Stimulated activated CD8-positive, alpha-beta memory T cell treated with anti-CD3 and anti-CD28 coated beads, Interleukin-7, amount 100 ng/mL, for 1 hour (primary cell): ENCODE measurements around the gene ECHDC3.
A peak's percentile ranks its signal among the peaks of the same experiment; 100 is the strongest.

ENCODE experiments used
- DNase-seq, 2 donors: peaks; one replicate each; pipeline ENCODE4 v3.0.0-alpha.2; 2020; ENCODE audit warnings: low read depth in 2 of 2

The ECHDC3 gene

DNA sequence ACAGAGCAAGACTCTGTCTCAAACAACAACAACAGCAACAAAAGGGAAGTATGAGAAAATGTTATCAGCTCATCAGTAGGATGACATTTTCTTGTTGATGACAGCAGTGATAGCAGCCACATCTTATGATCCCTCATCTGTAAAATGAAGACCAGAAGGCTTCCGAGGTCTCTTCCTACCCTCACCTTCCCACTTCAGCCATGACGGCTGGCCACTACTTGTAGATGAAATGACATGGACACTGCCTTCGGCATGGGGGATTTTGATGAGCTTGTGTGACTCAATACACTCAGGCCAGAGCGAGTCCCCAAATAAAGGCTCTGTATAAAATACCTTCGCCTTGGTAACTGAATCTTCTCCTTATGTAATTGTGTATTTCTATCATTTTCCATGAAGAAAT, 6.7 kb downstream of the ECHDC3 start:
- no peak for DNase-seq

- no peak for DNase-seq
These were observed 8.2 kb downstream of the ECHDC3 start for GRCh38 chr10:11750420-11750819.

DNA sequence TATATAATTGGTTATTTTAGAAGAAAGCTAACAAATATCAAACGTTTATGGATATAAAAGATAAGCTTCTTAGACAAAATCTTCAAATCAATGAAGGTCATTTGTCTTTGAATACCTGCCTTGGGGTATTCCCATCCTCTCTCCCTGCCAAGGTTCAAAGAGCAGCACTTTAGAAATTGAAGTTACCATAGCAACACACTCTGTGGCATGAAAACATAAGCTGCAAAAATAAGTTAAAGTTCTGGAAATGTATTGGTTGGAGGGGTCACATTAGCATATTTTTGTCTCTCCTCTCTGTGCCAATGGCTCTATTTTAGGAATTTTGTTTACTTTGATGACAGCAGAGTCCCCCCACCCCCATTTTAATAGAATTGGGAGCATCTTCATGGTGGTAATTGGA, 12.0 kb downstream of the ECHDC3 start:
- no peak for DNase-seq

GRCh38 chr10:11754620-11755019, 12.4 kb downstream of the ECHDC3 start:
- no peak for DNase-seq

DNA sequence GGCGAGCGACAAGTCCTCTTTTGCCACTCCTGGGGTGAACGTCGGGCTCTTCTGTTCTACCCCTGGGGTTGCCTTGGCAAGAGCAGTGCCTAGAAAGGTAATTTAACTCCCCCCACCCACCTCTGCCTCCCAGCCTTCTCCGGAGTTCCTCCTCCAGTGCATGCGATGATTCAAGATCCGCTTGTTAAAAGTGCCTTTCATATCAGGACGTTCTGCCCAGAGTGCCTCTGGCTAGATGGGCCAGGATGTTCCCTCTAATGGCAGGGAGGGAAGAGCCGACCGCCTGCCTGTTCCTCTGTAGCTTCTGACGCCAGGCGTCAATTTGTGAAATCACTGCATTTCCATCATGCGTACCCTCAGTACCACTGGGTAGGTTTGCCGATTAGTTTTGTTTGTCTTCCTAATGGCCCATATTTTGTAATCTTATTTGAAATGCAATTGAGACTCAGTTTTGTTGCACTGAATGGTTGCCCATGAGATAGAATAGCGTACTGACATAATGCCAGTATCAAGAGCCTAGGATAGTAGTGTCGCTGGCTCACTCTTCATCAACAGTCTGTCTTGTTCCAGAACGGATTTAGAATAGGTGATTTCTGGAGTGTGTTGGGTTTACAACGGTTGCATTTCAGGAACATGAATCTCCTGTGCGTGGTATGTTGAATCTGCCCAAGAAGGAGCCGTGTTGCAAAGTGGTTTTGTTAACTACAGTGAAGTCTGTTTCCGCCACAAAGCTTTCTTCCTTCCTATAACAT, 13.5 kb downstream of the ECHDC3 start:
- no peak for DNase-seq

DNA sequence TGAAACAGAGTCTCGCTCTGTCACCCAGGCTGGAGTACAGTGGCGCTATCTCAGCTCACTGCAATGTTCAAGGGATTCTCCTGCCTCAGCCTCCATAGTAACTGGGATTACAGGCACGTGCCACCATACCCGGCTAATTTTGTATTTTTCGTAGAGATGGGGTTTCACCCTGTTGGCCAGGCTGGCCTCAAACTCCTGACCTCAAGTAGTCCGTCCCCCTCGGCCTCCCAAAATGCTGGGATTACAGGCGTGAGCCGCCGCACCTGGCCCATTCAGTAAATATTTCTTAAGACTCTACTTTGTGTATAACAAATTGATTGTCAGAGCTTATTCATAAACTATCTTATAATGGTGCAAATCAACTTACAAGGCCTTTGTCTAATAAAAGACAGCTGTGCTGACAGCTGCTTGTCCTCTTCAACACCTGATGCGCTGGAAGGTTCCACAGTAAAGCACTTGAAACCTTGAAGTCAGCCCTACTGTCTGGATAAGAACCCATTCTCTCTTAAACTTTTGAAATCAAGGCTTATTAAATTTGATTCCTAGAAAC, 14.7 kb downstream of the ECHDC3 start:
- DNase-seq = no peak

DNA sequence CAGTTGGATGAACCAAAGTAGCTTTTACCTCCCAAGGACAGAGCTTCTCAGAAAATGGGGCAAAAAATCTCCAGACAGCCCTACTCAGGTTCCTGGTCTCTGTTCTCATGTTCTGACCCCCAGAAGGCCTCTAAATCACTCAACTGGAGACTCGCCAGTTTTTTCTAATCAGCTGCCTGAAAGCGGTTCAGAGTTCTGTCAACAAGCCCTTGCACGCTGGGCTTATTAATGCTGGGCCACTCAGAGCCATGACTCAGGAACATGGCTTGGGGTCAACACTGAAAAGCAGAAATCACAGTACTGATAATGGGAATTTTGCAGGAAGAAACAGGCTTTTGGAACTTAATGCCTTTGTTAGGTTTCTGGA, 15.3 kb downstream of the ECHDC3 start:
- DNase-seq = no peak

- peak; percentile 60 to 74 for DNase-seq
These were observed 15.8 kb downstream of the ECHDC3 start for GRCh38 chr10:11757821-11758463.

DNA sequence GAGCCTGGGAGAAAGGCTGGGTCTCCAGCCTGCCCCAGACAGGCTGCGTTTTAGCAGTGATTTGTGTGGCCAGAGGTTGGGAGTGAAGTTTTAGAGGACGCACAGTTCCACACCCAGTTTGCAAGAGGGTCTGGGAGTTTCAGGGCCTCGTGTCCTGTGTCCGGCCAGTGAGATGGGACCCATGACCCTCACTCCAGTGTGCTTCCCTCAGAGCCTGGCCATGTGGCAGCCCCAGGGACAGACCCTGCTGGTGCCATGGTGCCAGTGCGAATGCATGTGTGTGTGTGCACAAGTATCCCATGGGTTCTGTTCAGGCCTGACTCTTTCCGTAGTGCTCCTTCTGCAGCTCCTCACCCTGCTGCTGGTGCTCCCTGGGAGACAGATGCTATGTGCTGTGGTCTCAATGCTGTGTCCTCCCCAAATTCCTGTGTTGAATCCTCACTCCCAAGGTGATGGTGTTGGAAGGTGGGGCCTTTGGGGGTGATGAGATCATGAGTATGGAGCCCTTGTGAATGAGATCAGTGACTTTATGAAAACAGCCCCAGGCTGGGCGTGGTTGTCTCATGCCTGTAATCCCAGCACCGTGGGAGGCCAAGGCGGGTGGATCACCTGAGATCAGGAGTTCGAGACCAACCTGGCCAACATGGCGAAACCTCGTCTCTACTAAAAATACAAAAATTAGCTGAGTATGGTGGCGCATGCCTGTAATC, 16.5 kb downstream of the ECHDC3 start:
- DNase-seq = no peak

- DNase-seq = no peak
These were observed 17.2 kb downstream of the ECHDC3 start for GRCh38 chr10:11759347-11759746.

DNA sequence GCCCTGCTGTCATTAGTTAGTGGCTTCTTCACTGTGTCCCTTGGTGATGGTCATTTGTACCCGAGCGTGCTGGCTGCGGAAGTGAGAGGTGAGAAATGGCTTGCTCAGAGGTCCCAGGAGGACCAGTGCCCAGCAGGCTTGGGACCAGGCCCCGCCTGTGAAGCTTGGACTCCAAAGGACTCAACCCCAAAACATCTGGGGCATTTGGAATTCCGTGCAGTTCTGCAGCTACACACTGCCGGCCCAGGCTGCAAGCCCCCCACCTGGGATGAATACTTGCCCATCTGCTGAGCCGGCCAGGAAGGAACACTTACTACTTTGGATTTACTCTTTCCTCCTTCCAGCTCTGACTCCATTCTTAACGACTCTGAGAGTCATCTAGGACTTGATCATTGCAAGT, 18.0 kb downstream of the ECHDC3 start:
- no peak for DNase-seq

GRCh38 chr10:11760861-11761260, 18.7 kb downstream of the ECHDC3 start:
- DNase-seq = no peak

GRCh38 chr10:11761431-11761830, 19.2 kb downstream of the ECHDC3 start:
- DNase-seq = no peak

- DNase-seq = no peak
These were observed 20.7 kb downstream of the ECHDC3 start for GRCh38 chr10:11762706-11763500.

- DNase-seq = no peak
These were observed 21.3 kb downstream of the ECHDC3 start for GRCh38 chr10:11763501-11763861.

GRCh38 chr10:11765141-11765540, 23.0 kb downstream of the ECHDC3 start:
- no peak for DNase-seq

GRCh38 chr10:11772575-11773288, 30.6 kb downstream of the ECHDC3 start:
- no peak for DNase-seq

DNA sequence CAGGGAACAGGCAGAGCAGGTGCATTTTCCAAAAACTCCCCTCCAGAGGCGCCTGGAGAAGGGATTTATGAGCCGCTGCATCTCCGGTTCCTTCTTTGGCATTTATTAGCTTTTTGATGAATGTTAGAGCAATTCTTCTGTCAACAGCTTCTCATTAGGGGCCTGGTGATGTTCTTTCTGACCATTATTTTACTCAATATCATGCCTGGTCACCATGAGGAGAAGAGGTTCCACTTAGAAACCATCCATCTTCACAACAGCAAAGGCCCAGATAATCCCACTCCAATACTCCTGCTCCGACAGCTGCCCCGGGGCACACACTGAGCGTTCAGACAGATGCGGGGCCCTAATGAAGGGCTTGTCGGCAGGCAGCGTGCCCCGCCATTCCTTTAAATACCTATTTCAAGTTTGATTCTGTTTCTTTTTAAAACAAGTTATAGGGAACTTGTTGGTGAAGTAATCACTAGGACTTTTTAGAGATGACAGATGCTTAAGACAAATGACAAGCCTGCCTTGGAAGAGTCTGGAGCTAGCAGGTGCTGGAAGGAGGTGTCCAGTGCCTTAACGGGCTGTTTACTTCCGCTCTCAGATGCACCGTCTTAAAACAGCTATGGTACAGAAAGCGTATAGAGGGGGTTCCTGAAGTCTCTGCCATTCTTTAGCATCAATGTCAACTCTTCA, 31.7 kb downstream of the ECHDC3 start:
- DNase-seq = no peak

DNA sequence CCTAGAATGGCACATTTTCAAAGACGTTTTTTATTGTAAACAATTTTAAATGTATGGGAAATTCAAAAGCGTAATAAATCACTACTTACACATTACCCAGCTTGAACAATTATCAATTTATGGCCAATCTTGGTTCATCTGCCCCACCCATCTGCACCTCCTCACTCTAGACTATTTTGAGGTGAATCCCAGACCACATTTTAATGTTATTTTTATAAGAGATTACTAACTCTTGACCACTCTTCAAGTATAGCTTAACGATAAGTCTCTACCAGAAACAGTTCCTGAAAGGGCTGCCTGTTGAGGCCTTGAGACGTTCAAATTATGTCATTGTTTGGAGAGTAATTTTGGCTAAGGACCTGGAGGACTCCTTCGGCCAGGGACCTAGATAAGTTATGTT, 33.2 kb downstream of the ECHDC3 start:
- no peak for DNase-seq

GRCh38 chr10:11776080-11776479, 33.9 kb downstream of the ECHDC3 start:
- DNase-seq = no peak

DNA sequence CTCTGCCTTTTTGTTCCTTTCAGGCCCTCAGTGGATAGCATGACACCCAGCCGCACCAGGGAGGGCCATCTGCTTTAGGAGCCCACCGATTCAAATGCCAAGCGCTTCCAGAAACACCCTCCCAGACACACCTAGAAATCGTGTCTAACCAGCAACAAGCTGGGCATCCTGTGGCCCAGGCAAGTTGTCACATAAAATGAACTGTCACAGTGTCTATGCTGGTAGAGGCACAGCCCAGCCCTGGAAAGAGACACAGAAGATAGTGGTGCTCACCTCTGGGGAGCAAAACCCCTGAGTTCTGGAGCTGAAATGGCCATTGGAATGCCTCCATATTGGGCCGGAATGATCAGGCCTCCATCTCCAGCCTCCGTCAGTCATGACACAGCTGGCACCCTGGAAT, 38.9 kb downstream of the ECHDC3 start:
- no peak for DNase-seq
